ENCODE data around the gene SPATA19. TPM values are rescaled to one million over a fixed set of nuclear protein-coding genes. Genes with fewer than 3 reads are reported as not detected.

The SPATA19 gene
- total RNA-seq, 2 experiments from 2014 or later, result not detected

- no peaks in the 10 kb centered on the region for H3K79me2 ChIP-seq (ENCODE audit: insufficient read depth, low read depth, low read length)
- H3K4me2 ChIP-seq (ENCODE audit: low read length), result no peak overlapping the region
- H3K4me1 ChIP-seq (ENCODE audit: insufficient read depth, low read length, poor library complexity, severe bottlenecking), result no peaks in the 10 kb centered on the region
- no peaks in the 10 kb centered on the region for H3K9me2 ChIP-seq (ENCODE audit: insufficient read depth, low read length)
- no peak overlapping the region for H2AFZ ChIP-seq (ENCODE audit: low read length)
- no peak overlapping the region for H3K27ac ChIP-seq (ENCODE audit: low read depth, low read length, poor library complexity, severe bottlenecking)
- TF ChIP-seq CTCF (conservative IDR thresholded peaks at IDR 0.05; ENCODE audit: low read length) (no peak), EZH2phosphoT487 (IDR thresholded peaks at IDR 0.05; ENCODE audit: borderline replicate concordance, low read depth, low read length) (no peak)
- CTCF ChIA-PET (ENCODE audit: unreplicated experiment), result no interaction called here
- BruUV-seq (replicated peaks), result no TSS peak
- H4K20me1 ChIP-seq (ENCODE audit: insufficient read depth, low read length), result no peaks in the 10 kb centered on the region
- H3K9me3 ChIP-seq (ENCODE audit: low read length), result no peaks in the 10 kb centered on the region
- POLR2A ChIA-PET, result no interaction called here
- H3K36me3 ChIP-seq (ENCODE audit: insufficient read depth, low read length), result no peaks in the 10 kb centered on the region
- intact Hi-C loops (cut with micrococcal nuclease; ENCODE audit: unreplicated experiment), result no loop called here
- DNase-seq (ENCODE audit: low spot score), result no peak
- H3K4me3 ChIP-seq (ENCODE audit: low read depth, low read length, poor library complexity, severe bottlenecking), result no peak overlapping the region
Measured at GRCh38 chr11:133818302-133818701, 27.0 kb downstream of the SPATA19 start.

DNA sequence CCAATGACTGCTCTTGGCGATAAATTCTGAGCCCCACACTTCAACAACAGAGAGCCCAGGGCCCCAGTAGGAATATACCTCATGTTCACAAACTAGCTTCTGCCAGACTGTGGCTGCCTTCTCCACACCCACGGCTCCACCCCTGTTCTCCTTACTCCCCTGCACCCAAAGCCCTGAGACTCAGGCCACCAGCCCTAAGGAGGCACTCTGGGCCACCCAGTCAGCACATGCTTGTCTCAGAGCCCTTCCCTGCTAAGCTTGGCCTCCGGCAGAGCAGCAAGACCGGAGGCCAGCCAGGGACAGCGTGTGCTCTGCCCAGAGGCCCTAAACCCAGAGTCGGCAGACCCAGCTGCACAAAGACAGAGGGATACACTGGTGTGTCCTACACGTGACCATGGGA is 27.9 kb downstream of the SPATA19 start:
- CTCF ChIA-PET (ENCODE audit: unreplicated experiment), result no interaction called here
- BruUV-seq (replicated peaks), result no TSS peak

More for the DNA sequence above, 27.9 kb downstream of the SPATA19 start:
- no peaks in the 10 kb centered on the region for H3K4me1 ChIP-seq (ENCODE audit: insufficient read depth, low read length, poor library complexity, severe bottlenecking)
- no peak for DNase-seq (ENCODE audit: low spot score)
- H3K79me2 ChIP-seq (ENCODE audit: insufficient read depth, low read depth, low read length), result no peaks in the 10 kb centered on the region
- no peak for TF ChIP-seq CTCF (conservative IDR thresholded peaks at IDR 0.05; ENCODE audit: low read length)
- TF ChIP-seq EZH2phosphoT487 (IDR thresholded peaks at IDR 0.05; ENCODE audit: borderline replicate concordance, low read depth, low read length), result no peak
- H3K4me3 ChIP-seq (ENCODE audit: low read depth, low read length, poor library complexity, severe bottlenecking), result no peak overlapping the region
- no peak overlapping the region for H2AFZ ChIP-seq (ENCODE audit: low read length)
- H3K9me2 ChIP-seq (ENCODE audit: insufficient read depth, low read length), result no peaks in the 10 kb centered on the region
- no peaks in the 10 kb centered on the region for H4K20me1 ChIP-seq (ENCODE audit: insufficient read depth, low read length)
- intact Hi-C loops (cut with micrococcal nuclease; ENCODE audit: unreplicated experiment), result no loop called here
- no peak overlapping the region for H3K27ac ChIP-seq (ENCODE audit: low read depth, low read length, poor library complexity, severe bottlenecking)
- POLR2A ChIA-PET, result no interaction called here
- H3K4me2 ChIP-seq (ENCODE audit: low read length), result no peak overlapping the region
- H3K36me3 ChIP-seq (ENCODE audit: insufficient read depth, low read length), result no peaks in the 10 kb centered on the region
- H3K9me3 ChIP-seq (ENCODE audit: low read length), result no peaks in the 10 kb centered on the region
